Measurements from ENCODE around the gene STT3A.
"Not testable (repeated sequence)": the region's sequence is repeated elsewhere in the genome, so short reads cannot be mapped to it uniquely, and the experiment has no call there.

STT3A gene

GRCh38 chr11:125592305-125593113 is at the start of gene STT3A:
Gene STT3A (plus strand): TSS chr11:125592852. CDS start chr11:125595916, 3,064 bp downstream.
- DNase-seq = peak; percentile 99

- no peak for DNase-seq
Observed at GRCh38 chr11:125550780-125551179, 41.9 kb upstream of the STT3A start.

GRCh38 chr11:125551835-125552342 is 40.8 kb upstream of the STT3A start:
- DNase-seq = no peak

GRCh38 chr11:125552927-125553326 is 39.7 kb upstream of the STT3A start:
- DNase-seq = no peak

- DNase-seq = no peak
Observed at GRCh38 chr11:125553357-125553756, 39.3 kb upstream of the STT3A start.

GRCh38 chr11:125554038-125554437 is 38.6 kb upstream of the STT3A start:
- no peak for DNase-seq

GRCh38 chr11:125559888-125560287 is 32.8 kb upstream of the STT3A start:
- DNase-seq = no peak

GRCh38 chr11:125561924-125562323 is 30.7 kb upstream of the STT3A start:
- DNase-seq = no peak

- no peak for DNase-seq
Observed at GRCh38 chr11:125562430-125562829, 30.2 kb upstream of the STT3A start.

GRCh38 chr11:125564357-125564756 is 28.3 kb upstream of the STT3A start:
- no peak for DNase-seq

- DNase-seq = no peak
Observed at GRCh38 chr11:125566235-125566634, 26.4 kb upstream of the STT3A start.

GRCh38 chr11:125568970-125569914 is 23.4 kb upstream of the STT3A start, which contains the start of gene EI24:
Gene EI24 (plus strand): TSS chr11:125569477. CDS start chr11:125572528, 3,051 bp downstream.
- DNase-seq = peak; percentile 92 to 94

- no peak for DNase-seq
Observed at GRCh38 chr11:125569915-125570621, 22.6 kb upstream of the STT3A start.

- no peak for DNase-seq
Observed at GRCh38 chr11:125570952-125571351, 21.7 kb upstream of the STT3A start.

- DNase-seq = no peak
Observed at GRCh38 chr11:125572916-125573315, 19.7 kb upstream of the STT3A start.

- DNase-seq = not testable (repeated sequence)
Observed at GRCh38 chr11:125577181-125577580, 15.5 kb upstream of the STT3A start.

- DNase-seq = no peak
Observed at GRCh38 chr11:125578783-125579182, 13.9 kb upstream of the STT3A start.

GRCh38 chr11:125579811-125580210 is 12.8 kb upstream of the STT3A start:
- DNase-seq = no peak

GRCh38 chr11:125583496-125583895 is 9.2 kb upstream of the STT3A start:
- DNase-seq = no peak

- no peak for DNase-seq
Observed at GRCh38 chr11:125585487-125585886, 7.2 kb upstream of the STT3A start.

GRCh38 chr11:125586623-125587022 is 6.0 kb upstream of the STT3A start:
- no peak for DNase-seq

GRCh38 chr11:125587480-125587879 is 5.2 kb upstream of the STT3A start:
- DNase-seq = no peak

GRCh38 chr11:125588505-125588904 is 4.1 kb upstream of the STT3A start:
- DNase-seq = no peak
